ENCODE measurements around the gene VAMP8. TPM values are rescaled to one million over a fixed set of nuclear protein-coding genes. Genes with fewer than 3 reads are reported as not detected.

The VAMP8 gene
- total and polyA plus RNA-seq, 10 of the 15 experiments (the other 5 are each of a cell fraction or from before 2014, with no cell fraction given): 93.6 to 744 (median 217) TPM

DNA sequence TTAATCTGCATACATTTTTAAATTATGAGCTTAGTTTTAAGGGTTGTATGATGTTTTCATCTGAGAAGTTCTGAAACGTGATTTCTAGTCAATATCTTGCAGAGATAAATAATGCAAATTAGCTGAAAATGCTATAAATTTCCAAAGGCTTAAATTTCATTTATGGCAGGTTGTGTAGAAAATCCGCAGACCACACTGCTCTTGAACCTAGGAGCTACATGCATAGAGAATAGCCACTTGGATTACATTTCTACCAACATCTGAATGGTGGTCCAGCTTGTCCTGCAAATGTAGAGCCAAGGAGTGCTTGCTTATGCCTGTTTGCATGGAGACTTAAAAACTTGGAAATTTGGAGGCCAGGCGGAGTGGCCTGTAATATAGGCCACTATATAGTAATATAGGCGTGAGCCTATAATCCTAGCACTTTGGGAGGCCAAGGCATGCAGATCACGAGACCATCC lies 31.6 kb upstream of the VAMP8 start:
- H3K79me2 ChIP-seq (ENCODE audit: control insufficient read depth, insufficient read depth, low read length): peaks cover 21% of the 10 kb centered on the region
- 62% methylated on average over 5 of the region's 5 CpGs for WGBS (ENCODE audit: insufficient coverage, insufficient replicate concordance, low lambda C conversion rate, missing lambda C conversion rate)
- no peak; the same call in 1 of the 3 replicates for ATAC-seq
- no peak overlapping the region for H3K4me3 ChIP-seq
- BruUV-seq (replicated peaks): no TSS peak
- RAD21 ChIA-PET (ENCODE audit: unreplicated experiment): interaction anchor here (1.2 to 1.6 kb wide), 2 partner anchors 15 to 126 kb away, joined by 4 to 5 read pairs; partner anchors contain the start of gene GGCX
- no peak overlapping the region for H3K9ac ChIP-seq (ENCODE audit: control insufficient read depth, insufficient read depth, low read length)
- TF ChIP-seq, protein P1, sequence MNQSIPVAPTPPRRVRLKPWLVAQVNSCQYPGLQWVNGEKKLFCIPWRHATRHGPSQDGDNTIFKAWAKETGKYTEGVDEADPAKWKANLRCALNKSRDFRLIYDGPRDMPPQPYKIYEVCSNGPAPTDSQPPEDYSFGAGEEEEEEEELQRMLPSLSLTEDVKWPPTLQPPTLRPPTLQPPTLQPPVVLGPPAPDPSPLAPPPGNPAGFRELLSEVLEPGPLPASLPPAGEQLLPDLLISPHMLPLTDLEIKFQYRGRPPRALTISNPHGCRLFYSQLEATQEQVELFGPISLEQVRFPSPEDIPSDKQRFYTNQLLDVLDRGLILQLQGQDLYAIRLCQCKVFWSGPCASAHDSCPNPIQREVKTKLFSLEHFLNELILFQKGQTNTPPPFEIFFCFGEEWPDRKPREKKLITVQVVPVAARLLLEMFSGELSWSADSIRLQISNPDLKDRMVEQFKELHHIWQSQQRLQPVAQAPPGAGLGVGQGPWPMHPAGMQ (IDR thresholded peaks at IDR 0.05; ENCODE audit: borderline replicate concordance): no peak
- TF ChIP-seq MTA3 (IDR thresholded peaks at IDR 0.05; ENCODE audit: borderline replicate concordance, low read length): peak; percentile 19; the same call in 1 of the 2 replicates
- no peak for TF ChIP-seq NFYB (IDR thresholded peaks at IDR 0.05; ENCODE audit: insufficient read depth, low read depth, low read length)
- peak; percentile 58; the same call in 1 of the 2 replicates for TF ChIP-seq POLR2AphosphoS5 (IDR thresholded peaks at IDR 0.05; ENCODE audit: low read length)
- no peak for TF ChIP-seq CBX3 (IDR thresholded peaks at IDR 0.05; ENCODE audit: borderline replicate concordance, low read depth)
- no peak for TF ChIP-seq JUNB (IDR thresholded peaks at IDR 0.05)
- TF ChIP-seq, protein P2, sequence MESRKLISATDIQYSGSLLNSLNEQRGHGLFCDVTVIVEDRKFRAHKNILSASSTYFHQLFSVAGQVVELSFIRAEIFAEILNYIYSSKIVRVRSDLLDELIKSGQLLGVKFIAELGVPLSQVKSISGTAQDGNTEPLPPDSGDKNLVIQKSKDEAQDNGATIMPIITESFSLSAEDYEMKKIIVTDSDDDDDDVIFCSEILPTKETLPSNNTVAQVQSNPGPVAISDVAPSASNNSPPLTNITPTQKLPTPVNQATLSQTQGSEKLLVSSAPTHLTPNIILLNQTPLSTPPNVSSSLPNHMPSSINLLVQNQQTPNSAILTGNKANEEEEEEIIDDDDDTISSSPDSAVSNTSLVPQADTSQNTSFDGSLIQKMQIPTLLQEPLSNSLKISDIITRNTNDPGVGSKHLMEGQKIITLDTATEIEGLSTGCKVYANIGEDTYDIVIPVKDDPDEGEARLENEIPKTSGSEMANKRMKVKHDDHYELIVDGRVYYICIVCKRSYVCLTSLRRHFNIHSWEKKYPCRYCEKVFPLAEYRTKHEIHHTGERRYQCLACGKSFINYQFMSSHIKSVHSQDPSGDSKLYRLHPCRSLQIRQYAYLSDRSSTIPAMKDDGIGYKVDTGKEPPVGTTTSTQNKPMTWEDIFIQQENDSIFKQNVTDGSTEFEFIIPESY (IDR thresholded peaks at IDR 0.05): no peak
- TF ChIP-seq, protein P3, sequence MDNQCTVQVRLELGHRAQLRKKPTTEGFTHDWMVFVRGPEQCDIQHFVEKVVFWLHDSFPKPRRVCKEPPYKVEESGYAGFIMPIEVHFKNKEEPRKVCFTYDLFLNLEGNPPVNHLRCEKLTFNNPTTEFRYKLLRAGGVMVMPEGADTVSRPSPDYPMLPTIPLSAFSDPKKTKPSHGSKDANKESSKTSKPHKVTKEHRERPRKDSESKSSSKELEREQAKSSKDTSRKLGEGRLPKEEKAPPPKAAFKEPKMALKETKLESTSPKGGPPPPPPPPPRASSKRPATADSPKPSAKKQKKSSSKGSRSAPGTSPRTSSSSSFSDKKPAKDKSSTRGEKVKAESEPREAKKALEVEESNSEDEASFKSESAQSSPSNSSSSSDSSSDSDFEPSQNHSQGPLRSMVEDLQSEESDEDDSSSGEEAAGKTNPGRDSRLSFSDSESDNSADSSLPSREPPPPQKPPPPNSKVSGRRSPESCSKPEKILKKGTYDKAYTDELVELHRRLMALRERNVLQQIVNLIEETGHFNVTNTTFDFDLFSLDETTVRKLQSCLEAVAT (IDR thresholded peaks at IDR 0.05): no peak
- TF ChIP-seq ZNF622 (IDR thresholded peaks at IDR 0.05): no peak
- TF ChIP-seq CBX5 (IDR thresholded peaks at IDR 0.05; ENCODE audit: low read depth): no peak
- in situ Hi-C loops (cut with MboI) (no loop called here), intact Hi-C loops (cut with micrococcal nuclease; ENCODE audit: unreplicated experiment) (no loop called here)
- SMC1A ChIA-PET (ENCODE audit: uncharacterized antibody, unreplicated experiment): interaction anchor here (0.9 to 1.2 kb wide), 3 partner anchors 124 to 175 kb away, joined by 4 to 6 read pairs (median 6); no protein-coding TSS in a partner anchor
- FAIRE-seq: no peak
- no peaks in the 10 kb centered on the region for H3K27me3 ChIP-seq (replicated peaks in 1 of 2; ENCODE audit: control insufficient read depth in 2 of 2, insufficient read depth in 2 of 2, low read length in 1 of 2)
- no peak for DNase-seq (ENCODE audit: low read depth, low spot score)
- no peak overlapping the region for H2AFZ ChIP-seq (ENCODE audit: control insufficient read depth, low read depth, low read length)
- no peaks in the 10 kb centered on the region for H3K4me1 ChIP-seq (ENCODE audit: control insufficient read depth, insufficient read depth, low read length)
- H3K36me3 ChIP-seq (ENCODE audit: control insufficient read depth in 2 of 2, insufficient read depth in 2 of 2, low read length in 1 of 2): peaks cover 6 to 25% of the 10 kb centered on the region in 2 experiments
- POLR2A ChIA-PET: interaction anchor here (0.7 to 1.7 kb wide), 4 partner anchors 9 to 218 kb away, joined by 3 to 4 read pairs (median 4); partner anchors contain the start of genes GGCX and TGOLN2
- H3K27ac ChIP-seq (ENCODE audit: control insufficient read depth, insufficient read depth): no peak overlapping the region
- CTCF ChIA-PET: interaction anchor here (0.8 to 2.0 kb wide), 5 partner anchors 10 to 154 kb away, joined by 3 to 19 read pairs (median 5); partner anchors contain the start of gene SH2D6
- no peaks in the 10 kb centered on the region for H3K9me3 ChIP-seq (replicated peaks; ENCODE audit: control insufficient read depth, insufficient read depth, low read length)
- H4K20me1 ChIP-seq (ENCODE audit: control insufficient read depth, insufficient read depth): no peaks in the 10 kb centered on the region
- H3K4me2 ChIP-seq (ENCODE audit: control insufficient read depth, insufficient read depth): no peak overlapping the region

Data from GM12878 (cell line).